Effector CD8-positive, alpha-beta T cell (primary cell): ENCODE data around the gene DIAPH3.

Source experiments
- DNase-seq: peaks from one replicate; lab custom pipeline; 2025; lab: John Stamatoyannopoulos, UW

The DIAPH3 gene

GRCh38 chr13:59721926-59722910 lies 441.5 kb downstream of the DIAPH3 start:
- no peak for DNase-seq

GRCh38 chr13:59715611-59716010 lies 448.1 kb downstream of the DIAPH3 start:
- no peak for DNase-seq

GRCh38 chr13:59710996-59711701 lies 452.6 kb downstream of the DIAPH3 start:
- no peak for DNase-seq

- no peak for DNase-seq
Measured at GRCh38 chr13:59710416-59710815, 453.3 kb downstream of the DIAPH3 start.

DNA sequence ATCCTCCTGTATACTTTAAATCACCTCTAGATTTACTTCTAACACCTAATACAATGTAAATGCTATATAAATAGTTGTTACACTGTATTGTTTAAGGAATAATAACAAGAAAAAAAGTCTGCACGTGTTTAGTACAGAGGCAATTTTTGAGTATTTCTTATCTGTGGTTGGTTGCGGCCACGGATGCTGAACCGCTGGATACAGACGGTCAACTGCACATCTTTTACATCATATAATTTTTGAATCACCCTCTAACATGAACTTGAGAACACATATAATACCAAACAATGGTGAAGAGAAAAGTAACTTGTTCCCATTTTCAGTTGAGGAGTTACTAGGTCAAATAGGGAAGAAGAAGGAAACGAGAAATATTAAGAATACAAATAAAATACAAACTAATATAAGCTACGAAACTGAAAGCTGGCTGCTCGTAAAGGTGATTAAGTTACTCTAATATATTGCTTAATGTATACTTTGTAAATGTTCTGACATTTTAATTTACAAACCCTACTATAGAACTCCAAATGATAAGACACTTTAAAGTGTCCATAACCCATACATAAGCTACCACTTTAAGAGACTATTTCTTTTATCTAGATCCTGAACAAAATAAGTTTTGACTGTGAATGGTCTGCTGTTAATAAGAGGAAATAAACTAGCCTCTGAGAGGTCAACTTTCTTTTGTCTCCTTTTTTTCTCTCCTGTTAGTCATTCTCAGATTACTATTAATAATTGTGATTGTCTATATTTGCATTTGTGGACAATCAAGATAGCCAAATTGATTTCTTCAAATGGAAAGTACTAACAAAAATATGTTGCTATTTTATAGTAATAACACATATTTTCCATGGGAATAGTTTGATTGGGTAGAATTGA lies 457.4 kb downstream of the DIAPH3 start:
- DNase-seq, result no peak

GRCh38 chr13:59702269-59702668 lies 461.5 kb downstream of the DIAPH3 start:
- DNase-seq, result no peak

- DNase-seq, result no peak
Measured at GRCh38 chr13:59701261-59701660, 462.5 kb downstream of the DIAPH3 start.

DNA sequence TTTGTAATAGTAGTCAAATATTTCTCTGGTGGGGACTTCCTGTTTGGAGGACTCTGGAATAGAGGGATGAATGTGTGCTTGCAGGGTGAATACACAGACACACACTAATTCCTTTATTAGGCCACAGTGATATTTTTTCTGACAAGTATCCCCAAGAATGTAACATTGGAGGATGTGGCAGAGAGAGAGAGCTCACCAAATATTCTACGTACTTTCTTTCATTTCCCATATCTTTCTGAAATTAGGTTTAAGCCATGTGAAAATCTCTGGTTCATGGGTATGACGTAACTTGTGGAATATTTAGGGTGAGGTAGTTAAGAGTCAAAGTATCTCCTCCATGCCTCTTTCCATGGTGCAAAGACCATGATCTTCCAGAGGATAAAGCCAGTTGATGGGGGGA lies 463.4 kb downstream of the DIAPH3 start:
- no peak for DNase-seq

DNA sequence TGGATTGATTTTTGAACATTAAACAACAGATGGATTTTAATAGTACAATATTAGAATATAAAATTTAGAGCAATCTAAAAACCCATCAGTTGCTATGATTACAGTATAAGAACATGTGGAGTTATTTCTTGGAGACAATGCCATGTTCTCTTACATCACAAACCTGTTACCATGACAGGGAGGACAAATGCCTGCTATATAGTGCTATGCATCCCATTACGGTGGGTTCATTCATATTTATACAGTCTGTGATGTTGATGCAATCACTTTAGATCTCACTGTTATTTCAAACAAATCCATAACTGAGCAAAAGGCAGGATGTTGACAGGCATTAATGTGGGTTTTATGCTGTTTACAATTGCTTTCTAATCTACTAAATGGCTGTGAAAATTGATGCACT lies 467.5 kb downstream of the DIAPH3 start:
- no peak for DNase-seq

DNA sequence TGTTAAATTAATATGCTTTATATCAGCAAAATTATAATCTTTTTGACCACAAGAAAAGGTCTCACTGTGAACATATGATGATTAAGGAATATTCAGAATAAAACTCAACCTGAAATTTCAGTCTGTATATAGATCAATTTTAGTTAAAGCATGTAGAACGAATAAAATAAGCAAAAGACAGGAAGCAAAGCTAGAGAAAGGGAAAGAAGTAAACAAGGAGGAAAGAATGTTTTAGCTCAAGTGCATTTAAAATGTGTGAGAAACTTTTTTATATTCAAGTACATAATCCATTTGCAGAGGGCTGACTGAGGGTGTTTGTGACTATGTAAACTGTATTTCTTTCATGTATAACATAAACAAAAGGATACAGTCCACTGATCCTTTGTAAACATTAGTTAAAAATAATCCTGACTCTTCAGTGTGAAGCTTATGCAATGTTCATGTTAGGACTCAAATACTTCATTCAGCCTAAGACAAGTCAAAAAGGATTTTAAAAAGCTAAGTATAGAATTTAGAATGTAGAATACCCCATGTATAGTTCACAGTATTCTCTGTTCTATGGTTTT lies 472.1 kb downstream of the DIAPH3 start:
- DNase-seq, result no peak

DNA sequence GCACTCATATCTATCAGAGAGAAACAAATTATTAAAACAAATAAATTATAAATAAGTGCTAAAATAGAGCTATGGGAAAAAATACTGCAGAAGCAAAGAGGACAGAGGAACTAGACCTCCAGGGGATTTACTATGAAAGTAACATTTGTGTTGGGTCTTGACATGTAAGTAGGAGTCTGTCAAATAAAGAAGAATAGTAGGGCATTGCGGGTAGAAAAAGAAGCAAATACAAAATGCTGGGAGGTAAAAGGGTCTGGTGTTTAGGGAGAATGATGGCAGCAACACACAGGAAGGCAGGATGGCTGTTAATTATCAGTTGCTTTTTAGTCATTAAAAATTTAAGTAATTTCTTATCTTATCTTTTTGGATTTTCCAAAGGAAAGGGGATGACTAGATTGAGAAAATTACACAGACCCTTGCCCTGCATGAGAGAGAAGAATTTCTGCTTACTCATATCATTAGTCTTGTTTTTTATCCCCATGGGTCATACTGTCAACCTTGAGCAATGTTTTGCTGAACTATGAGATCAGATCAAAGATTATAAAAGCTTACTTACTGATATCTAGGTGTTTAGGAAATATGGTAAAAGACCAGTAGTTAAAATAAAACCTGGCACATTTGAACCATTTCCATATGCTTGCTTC lies 472.7 kb downstream of the DIAPH3 start:
- no peak for DNase-seq

DNA sequence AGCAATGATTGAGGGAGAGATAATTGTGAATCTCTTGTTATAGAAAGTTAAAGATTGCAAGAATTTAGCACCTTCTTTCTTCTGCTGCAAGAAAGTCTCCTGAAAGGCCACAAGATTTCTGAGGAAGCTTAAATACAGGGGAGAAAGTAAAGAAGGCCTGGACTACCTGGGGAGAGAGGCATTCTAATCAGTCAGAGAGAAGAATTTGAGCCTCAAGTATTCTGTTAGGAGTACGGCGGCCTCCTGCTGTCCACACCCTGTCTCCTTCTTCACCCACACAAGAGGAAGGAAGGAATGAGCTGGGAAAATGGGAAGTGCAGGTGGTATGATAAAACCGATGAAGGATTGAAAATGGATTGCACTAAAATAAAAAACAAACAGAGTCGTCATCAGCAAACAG lies 474.7 kb downstream of the DIAPH3 start:
- DNase-seq, result no peak

GRCh38 chr13:59686798-59687394 lies 476.8 kb downstream of the DIAPH3 start:
- no peak for DNase-seq

GRCh38 chr13:59684105-59684504 lies 479.6 kb downstream of the DIAPH3 start:
- DNase-seq, result no peak

DNA sequence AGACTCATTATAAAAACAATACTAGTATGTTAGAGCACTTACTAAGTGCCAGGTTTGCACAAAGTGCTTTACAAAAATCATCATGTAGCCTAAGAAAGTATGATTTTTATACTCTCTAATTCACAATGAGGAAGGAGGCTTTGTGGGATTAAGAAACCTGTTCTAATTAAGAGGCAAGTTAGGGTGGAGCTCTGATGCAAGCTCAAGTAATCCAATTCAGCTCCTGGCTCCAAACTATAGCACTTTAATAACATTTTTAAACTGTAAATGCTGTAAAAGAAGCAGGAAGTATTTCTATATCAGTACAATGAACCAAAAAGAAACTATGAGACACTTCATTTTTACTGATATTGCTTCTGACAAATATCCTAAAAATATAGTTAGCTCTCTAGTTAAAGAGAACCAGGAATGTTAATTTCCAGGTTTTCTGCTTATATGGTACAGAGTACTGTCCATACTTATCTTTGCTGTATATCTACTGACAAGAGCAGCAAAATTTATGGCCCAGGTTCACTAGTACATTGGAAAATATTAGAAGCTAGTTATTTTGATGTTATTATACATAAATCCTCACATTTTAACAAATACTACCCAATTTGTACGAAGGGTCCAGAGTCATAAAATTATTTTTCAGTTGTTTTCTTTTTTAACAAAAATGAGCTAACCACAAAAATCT lies 482.0 kb downstream of the DIAPH3 start:
- DNase-seq, result no peak

DNA sequence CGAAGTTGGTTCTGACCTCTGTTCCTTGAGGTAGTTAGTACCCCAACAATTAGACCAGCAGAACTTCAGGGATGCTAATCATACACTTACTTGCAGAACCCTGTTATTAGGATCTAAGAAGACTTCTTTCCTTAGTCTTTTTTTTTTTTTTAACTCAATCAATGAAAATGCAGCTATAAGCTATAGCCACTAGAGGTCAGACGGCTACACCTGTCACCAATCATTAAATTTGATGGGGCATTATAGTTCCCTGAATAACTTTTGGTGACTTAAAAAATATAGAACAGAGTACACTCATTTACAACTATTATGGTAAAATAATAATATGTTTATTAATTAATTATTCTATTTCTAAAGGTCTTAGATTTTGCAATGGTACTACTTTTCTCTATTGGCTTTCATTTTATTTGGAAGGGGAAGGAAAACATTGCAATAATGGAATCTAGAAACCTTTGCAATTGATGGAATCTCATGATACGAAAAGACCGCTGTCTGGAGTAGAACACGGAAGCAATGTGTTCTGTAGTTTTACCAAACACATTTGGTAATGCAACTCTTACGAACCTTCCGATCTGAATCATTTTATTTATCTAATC lies 483.2 kb downstream of the DIAPH3 start:
- no peak for DNase-seq

DNA sequence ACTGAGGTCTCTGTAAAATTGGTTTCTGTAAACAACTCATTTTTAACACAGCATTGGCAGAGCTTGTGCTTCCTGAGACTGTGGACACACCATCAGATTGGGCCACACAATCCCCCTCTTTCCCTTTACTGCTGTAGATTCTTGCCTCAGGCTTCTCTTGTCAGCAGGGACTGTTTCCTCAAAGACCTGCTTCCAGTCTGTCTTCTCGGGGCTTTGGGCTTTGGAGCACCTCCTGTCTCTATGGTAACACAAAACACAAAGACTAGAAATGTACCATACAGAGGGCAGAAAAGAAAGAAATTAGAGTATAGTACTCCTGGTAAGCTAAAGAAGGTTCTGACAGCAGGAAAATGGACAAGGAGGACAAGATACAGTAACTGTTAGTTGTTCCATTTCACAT lies 484.5 kb downstream of the DIAPH3 start:
- no peak for DNase-seq

GRCh38 chr13:59677966-59678814 lies 485.5 kb downstream of the DIAPH3 start:
- DNase-seq, result no peak

DNA sequence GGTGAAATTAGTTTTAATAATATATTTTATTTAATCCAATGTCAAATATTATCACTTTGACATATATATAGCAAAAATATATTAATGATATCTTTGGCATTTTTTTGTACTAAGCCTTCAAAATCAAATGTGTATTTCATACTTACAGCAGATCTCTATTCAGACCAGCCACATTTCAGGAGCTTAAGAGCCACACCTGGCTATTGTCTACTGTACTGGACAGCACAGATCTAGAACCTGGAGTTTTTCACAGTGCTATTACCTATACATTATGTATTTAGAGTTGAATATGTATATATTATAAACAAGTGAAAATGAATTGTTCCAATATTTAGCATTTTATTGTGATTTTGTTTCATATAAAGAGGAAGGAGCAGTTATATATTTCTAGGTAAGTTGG lies 486.3 kb downstream of the DIAPH3 start:
- no peak for DNase-seq
